BE2C (cell line): ENCODE results near the gene ADAMTS2.

Experiments used
- DNase-seq: peaks from one replicate; pipeline ENCODE4 v3.0.0-alpha.2; 2020
- H3K27me3 ChIP-seq: fragments of 250-450 bp; sonication (Bioruptor Pico); 2 replicates; pipeline ENCODE4 v1.5.1; 2020; ENCODE audit warnings: mild to moderate bottlenecking
- H3K36me3 ChIP-seq: fragments of 250-450 bp; sonication (Bioruptor Pico); 2 replicates; pipeline ENCODE4 v1.5.1; 2020; ENCODE audit warnings: mild to moderate bottlenecking
- H3K4me1 ChIP-seq: fragments of 250-450 bp; sonication (Bioruptor Pico); 2 replicates; pipeline ENCODE4 v1.5.1; 2020
- H3K4me3 ChIP-seq: 2 replicates; pipeline ENCODE4 v1.5.1; 2011; ENCODE audit warnings: low read depth, low read length
- H3K9me3 ChIP-seq: fragments of 250-450 bp; sonication (Bioruptor Pico); 2 replicates; pipeline ENCODE4 v1.5.1; 2020
- TF ChIP-seq, protein P1 (sequence below): IDR thresholded peaks from 2 replicates; pipeline ENCODE4 v1.5.1; 2012; ENCODE audit warnings: mild to moderate bottlenecking, low read depth, low read length

The ADAMTS2 gene

DNA sequence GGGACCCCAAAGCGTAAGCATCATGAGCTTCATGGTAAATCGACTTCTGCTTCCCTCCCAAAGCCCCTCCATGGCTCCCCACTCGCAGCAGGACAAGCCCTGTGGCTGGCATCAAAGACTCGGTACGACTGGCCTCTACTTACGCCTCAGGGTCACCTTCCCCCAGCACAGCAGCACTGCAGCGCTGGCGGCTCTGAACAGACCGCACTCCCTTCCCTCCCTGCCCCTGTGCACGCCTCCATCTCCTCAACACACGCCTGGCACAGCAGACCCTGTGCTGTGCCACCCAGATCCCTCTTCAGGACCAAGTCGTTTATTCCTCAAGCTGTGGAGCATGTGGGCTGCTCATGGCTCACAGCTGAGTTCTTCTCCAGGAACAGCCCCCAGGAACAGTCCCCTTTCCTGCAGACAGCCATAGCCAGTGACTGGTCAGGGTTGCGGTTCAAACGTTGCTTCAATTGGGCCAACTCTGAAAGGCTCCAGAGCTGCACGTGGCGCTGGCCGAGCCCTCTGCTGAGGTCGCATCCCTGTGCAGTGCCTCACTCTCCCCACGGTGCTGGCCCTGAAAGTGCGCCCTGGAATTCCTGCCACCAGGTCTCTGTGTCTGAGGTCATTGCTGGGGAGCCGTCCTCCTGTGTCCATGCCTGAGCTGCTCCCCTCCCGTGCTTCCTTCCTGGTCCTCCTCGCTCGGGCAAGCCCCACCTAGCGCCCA is 197.1 kb downstream of the ADAMTS2 start:
- DNase-seq = no peak
- TF ChIP-seq, protein P1, sequence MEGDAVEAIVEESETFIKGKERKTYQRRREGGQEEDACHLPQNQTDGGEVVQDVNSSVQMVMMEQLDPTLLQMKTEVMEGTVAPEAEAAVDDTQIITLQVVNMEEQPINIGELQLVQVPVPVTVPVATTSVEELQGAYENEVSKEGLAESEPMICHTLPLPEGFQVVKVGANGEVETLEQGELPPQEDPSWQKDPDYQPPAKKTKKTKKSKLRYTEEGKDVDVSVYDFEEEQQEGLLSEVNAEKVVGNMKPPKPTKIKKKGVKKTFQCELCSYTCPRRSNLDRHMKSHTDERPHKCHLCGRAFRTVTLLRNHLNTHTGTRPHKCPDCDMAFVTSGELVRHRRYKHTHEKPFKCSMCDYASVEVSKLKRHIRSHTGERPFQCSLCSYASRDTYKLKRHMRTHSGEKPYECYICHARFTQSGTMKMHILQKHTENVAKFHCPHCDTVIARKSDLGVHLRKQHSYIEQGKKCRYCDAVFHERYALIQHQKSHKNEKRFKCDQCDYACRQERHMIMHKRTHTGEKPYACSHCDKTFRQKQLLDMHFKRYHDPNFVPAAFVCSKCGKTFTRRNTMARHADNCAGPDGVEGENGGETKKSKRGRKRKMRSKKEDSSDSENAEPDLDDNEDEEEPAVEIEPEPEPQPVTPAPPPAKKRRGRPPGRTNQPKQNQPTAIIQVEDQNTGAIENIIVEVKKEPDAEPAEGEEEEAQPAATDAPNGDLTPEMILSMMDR = no peak
- H3K4me3 ChIP-seq = no peak overlapping the region
- H3K9me3 ChIP-seq = no peaks in the 10 kb centered on the region; the same call in 1 of the 2 replicates
- no peaks in the 10 kb centered on the region for H3K4me1 ChIP-seq
- no peaks in the 10 kb centered on the region for H3K27me3 ChIP-seq
- H3K36me3 ChIP-seq = no peaks in the 10 kb centered on the region

DNA sequence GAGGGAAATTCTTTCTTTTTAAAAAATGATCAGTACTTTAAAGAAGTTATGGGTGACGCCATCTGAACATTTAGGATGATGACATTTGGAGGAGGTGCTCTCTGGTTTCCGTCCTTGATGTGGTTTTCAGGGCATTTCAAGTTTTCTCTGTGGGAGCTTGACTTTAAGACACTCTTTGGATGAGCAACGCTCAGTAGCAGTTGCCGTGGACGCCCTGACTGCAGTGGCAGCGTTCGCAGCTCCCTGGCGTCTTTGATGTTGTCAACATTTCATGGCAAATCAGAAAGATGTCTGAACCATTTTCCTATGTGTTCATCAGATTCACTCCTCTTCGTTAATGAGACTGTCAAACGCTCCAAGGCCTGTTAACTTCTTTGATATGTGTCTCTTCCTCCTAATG is 199.0 kb downstream of the ADAMTS2 start:
- no peaks in the 10 kb centered on the region for H3K27me3 ChIP-seq
- DNase-seq = no peak
- H3K4me3 ChIP-seq = no peak overlapping the region
- H3K36me3 ChIP-seq = no peaks in the 10 kb centered on the region
- H3K9me3 ChIP-seq = no peaks in the 10 kb centered on the region; the same call in 1 of the 2 replicates
- H3K4me1 ChIP-seq = no peaks in the 10 kb centered on the region
- TF ChIP-seq, protein P1 = no peak

DNA sequence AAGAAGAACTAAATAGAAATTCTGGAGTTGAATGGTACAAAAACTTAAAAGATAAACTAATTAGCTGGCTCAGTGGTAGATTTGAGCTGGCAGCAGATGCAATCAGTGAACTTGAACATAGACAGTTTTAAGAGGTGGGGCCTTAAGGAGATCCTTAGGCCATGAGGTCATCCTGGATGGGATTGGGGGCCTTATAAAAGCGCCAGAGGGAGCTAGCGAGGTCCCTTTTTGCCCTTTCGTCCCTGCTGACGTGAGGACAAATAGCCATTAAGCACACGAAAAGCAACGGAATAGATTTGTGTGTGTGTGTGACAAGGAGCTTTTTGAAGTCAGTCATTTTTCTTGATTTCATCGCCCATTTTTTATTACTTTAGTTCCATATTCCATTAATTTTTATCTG is 201.8 kb downstream of the ADAMTS2 start:
- Histone ChIP-seq H3K9me3 (no peaks in the 10 kb centered on the region; the same call in 1 of the 2 replicates), H3K36me3 (no peaks in the 10 kb centered on the region), H3K4me1 (no peaks in the 10 kb centered on the region), H3K27me3 (no peaks in the 10 kb centered on the region), H3K4me3 (no peak overlapping the region)
- no peak for DNase-seq
- TF ChIP-seq, protein P1 = no peak; the same call in 1 of the 2 replicates

DNA sequence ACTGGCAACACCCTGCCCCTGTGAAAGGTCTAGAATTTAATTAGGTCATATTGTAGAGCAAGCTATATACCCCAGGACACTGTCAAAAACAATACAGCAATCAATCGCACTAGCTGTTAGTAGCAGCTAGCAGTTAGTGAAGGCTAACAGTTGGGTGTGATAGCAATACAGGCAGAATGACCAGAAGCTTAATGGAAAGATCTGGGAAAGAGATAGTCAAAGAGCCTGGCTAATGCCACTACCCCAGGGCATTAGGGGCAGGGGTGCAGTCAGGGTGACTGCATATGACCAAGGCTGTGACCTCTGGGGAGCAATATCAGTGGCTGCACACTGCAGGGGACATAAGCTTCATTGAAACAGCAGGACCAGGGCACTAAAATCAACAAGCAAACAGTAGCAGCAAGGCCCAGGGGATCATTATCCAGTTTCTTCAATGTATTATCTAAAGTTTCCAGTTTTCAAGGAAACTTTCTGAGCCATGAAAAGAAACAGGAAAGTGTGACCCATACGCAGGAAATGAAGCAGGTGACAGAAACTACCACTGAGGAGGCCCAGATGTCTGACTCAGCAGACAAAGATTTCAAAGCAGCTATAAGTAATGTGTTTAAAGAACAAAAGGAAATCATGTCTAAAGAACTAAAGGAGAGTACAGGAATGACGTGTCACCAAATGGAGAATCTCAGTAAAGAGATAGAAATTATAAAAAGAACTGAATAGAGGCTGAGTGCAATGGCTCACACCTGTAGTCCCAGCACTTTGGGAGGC is 202.6 kb downstream of the ADAMTS2 start:
- Histone ChIP-seq H3K9me3 (no peaks in the 10 kb centered on the region; the same call in none of the 2 replicates), H3K4me1 (no peaks in the 10 kb centered on the region), H3K4me3 (no peak overlapping the region), H3K36me3 (no peaks in the 10 kb centered on the region), H3K27me3 (no peaks in the 10 kb centered on the region)
- DNase-seq = no peak
- TF ChIP-seq, protein P1 = no peak

DNA sequence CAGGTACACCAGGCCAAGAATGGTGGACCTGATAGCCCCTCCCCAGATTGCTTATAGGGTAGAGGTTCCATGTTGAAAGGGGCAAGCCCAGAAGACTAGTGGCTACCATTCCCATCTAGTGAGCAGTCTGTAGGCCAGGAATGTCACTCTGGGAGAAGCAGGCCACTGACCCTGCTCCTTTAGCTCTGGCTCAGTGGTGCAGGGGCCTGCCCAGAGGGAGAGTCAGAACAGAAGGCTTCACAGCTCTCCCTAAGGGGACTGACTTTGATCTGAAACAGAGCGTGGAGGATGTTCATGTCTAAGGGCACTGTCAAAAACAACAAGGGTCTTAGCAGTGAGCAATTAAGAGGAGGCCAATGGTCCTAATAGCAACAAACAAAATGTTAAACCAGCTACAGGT is 203.4 kb downstream of the ADAMTS2 start:
- TF ChIP-seq, protein P1 = no peak
- H3K9me3 ChIP-seq = no peaks in the 10 kb centered on the region; the same call in none of the 2 replicates
- H3K36me3 ChIP-seq = no peaks in the 10 kb centered on the region
- H3K27me3 ChIP-seq = no peaks in the 10 kb centered on the region
- H3K4me3 ChIP-seq = no peak overlapping the region
- no peak for DNase-seq
- H3K4me1 ChIP-seq = no peaks in the 10 kb centered on the region

- Histone ChIP-seq H3K36me3 (no peaks in the 10 kb centered on the region), H3K27me3 (no peaks in the 10 kb centered on the region), H3K4me3 (no peak overlapping the region), H3K9me3 (no peaks in the 10 kb centered on the region; the same call in none of the 2 replicates), H3K4me1 (no peaks in the 10 kb centered on the region)
- no peak for DNase-seq
- TF ChIP-seq, protein P1 = no peak
These were observed 205.0 kb downstream of the ADAMTS2 start for GRCh38 chr5:179140293-179140692.
